H1 (cell line): ENCODE data around the gene DAPK1. TPM values are rescaled to one million over a fixed set of nuclear protein-coding genes. Genes with fewer than 3 reads are reported as not detected.

Experiments
- GTF2F1 ChIP-seq: IDR thresholded peaks from 2 replicates; pipeline ENCODE4 v1.6.1; 2012; ENCODE audit warnings: low read depth, low read length, improper control_type of control experiment, borderline replicate concordance
- HDAC2 ChIP-seq, 2 experiments: fragments of 300-600 bp in 1 of 2; sonication (generic) in 1 of 2; IDR thresholded peaks; 2 replicates each; pipeline ENCODE4 v1.6.1; 2011 to 2012; ENCODE audit warnings: low read depth in 2 of 2, low read length in 2 of 2, mild to moderate bottlenecking in 2 of 2, moderate library complexity in 2 of 2, borderline replicate concordance in 1 of 2, inconsistent platforms in 1 of 2
- POLR2A ChIP-seq, 2 experiments: IDR thresholded peaks; 1 replicate in 1 of 2; 2 replicates in 1 of 2; pipeline ENCODE4 v1.6.1; 2011; ENCODE audit warnings: low read depth in 2 of 2, low read length in 2 of 2, mild to moderate bottlenecking in 2 of 2; ENCODE audit errors: control extremely low read depth in 1 of 2
- SP1 ChIP-seq: IDR thresholded peaks from 2 replicates; pipeline ENCODE4 v1.6.1; 2011; ENCODE audit warnings: low read depth, low read length
- TCF12 ChIP-seq: IDR thresholded peaks from 2 replicates; pipeline ENCODE4 v1.6.1; 2011; ENCODE audit warnings: low read depth, mild to moderate bottlenecking, low read length
- ZNF274 ChIP-seq: IDR thresholded peaks from 2 replicates; pipeline ENCODE4 v1.7.0; 2012; ENCODE audit warnings: low read length, borderline replicate concordance; ENCODE audit errors: extremely low read depth
- polyA plus RNA-seq, 7 experiments: library from polyadenylated mRNA; depleted of rRNA in 3 of 7; stranded (reverse) in 5 of 7; unstranded in 2 of 7; fragments of >200 nt in 5 of 7; fragments of 200-250 nt in 2 of 7; gene quantifications; 1 replicate in 5 of 7; 2 replicates in 1 of 7; 4 replicates in 1 of 7; pipeline versions ENCODE4 v1.2.1 to v1.2.3, GENCODE V29; 2011 to 2013; ENCODE audit warnings: missing spikeins in 2 of 7, mixed read lengths in 2 of 7
- total RNA-seq: library from RNA; stranded (reverse); fragmentation: NEBNext Ultra II Directional; extraction: Animal tissue kit (Norgen Biotek cat#: 25700); gene quantifications from 2 replicates; pipeline ENCODE4 v1.2.1, GENCODE V29; 2021
- TF ChIP-seq, protein P1 (sequence below): IDR thresholded peaks from 2 replicates; pipeline ENCODE4 v1.6.1; 2012; ENCODE audit warnings: inconsistent platforms
- TF ChIP-seq, protein P2 (sequence below): fragments of 300-600 bp; sonication (generic); IDR thresholded peaks from 2 replicates; pipeline ENCODE4 v1.7.1; 2012; ENCODE audit warnings: low read length, moderate library complexity, mild to moderate bottlenecking, inconsistent platforms; ENCODE audit not compliant: insufficient replicate concordance

DAPK1 gene
- total and polyA plus RNA-seq, 2 of the 8 experiments (the other 6 are each of a cell fraction or from before 2014, with no cell fraction given), result 62.4 to 131 TPM

DNA sequence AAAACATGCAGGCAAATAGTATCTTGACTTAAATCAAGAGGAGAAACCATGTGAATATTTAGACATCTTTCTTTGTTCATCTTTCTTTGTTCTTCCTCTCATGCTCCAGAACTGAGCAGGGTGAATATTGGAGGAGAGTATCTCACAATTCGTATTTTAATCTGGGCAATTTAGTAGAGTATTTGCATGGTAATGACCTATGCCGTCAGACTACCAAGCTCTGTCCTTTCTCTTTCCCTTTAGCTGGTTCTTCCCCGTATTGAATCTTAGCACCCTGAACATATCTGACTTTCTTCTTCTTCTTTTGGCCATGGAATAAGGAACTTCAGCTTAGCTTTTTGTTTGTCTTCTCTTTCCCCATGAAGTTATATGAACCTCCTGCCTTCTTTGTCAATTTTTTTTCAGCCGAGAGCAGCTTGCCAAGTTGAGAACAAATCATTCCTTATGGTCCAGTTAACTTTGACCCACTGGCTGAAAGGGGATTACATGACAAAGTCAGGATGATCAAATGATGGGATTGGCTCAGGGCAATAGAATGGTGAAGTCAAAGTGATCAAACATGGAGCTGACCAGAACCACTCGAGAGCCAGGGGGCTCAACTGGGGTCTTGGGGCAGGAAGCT lies 95.8 kb downstream of the DAPK1 start (continued):
- TF ChIP-seq, protein P1, sequence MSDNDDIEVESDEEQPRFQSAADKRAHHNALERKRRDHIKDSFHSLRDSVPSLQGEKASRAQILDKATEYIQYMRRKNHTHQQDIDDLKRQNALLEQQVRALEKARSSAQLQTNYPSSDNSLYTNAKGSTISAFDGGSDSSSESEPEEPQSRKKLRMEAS, result no peak
- TF ChIP-seq ZNF274 (no peak), GTF2F1 (no peak), HDAC2 (IDR thresholded peaks at IDR 0.05; ENCODE audit: borderline replicate concordance in 1 of 2, low read depth in 2 of 2, low read length in 2 of 2) (no peak), SP1 (no peak), POLR2A (IDR thresholded peaks at IDR 0.05; ENCODE audit: control extremely low read depth in 1 of 2, low read depth in 2 of 2, low read length in 2 of 2) (no peak), TCF12 (no peak)
- TF ChIP-seq, protein P2, sequence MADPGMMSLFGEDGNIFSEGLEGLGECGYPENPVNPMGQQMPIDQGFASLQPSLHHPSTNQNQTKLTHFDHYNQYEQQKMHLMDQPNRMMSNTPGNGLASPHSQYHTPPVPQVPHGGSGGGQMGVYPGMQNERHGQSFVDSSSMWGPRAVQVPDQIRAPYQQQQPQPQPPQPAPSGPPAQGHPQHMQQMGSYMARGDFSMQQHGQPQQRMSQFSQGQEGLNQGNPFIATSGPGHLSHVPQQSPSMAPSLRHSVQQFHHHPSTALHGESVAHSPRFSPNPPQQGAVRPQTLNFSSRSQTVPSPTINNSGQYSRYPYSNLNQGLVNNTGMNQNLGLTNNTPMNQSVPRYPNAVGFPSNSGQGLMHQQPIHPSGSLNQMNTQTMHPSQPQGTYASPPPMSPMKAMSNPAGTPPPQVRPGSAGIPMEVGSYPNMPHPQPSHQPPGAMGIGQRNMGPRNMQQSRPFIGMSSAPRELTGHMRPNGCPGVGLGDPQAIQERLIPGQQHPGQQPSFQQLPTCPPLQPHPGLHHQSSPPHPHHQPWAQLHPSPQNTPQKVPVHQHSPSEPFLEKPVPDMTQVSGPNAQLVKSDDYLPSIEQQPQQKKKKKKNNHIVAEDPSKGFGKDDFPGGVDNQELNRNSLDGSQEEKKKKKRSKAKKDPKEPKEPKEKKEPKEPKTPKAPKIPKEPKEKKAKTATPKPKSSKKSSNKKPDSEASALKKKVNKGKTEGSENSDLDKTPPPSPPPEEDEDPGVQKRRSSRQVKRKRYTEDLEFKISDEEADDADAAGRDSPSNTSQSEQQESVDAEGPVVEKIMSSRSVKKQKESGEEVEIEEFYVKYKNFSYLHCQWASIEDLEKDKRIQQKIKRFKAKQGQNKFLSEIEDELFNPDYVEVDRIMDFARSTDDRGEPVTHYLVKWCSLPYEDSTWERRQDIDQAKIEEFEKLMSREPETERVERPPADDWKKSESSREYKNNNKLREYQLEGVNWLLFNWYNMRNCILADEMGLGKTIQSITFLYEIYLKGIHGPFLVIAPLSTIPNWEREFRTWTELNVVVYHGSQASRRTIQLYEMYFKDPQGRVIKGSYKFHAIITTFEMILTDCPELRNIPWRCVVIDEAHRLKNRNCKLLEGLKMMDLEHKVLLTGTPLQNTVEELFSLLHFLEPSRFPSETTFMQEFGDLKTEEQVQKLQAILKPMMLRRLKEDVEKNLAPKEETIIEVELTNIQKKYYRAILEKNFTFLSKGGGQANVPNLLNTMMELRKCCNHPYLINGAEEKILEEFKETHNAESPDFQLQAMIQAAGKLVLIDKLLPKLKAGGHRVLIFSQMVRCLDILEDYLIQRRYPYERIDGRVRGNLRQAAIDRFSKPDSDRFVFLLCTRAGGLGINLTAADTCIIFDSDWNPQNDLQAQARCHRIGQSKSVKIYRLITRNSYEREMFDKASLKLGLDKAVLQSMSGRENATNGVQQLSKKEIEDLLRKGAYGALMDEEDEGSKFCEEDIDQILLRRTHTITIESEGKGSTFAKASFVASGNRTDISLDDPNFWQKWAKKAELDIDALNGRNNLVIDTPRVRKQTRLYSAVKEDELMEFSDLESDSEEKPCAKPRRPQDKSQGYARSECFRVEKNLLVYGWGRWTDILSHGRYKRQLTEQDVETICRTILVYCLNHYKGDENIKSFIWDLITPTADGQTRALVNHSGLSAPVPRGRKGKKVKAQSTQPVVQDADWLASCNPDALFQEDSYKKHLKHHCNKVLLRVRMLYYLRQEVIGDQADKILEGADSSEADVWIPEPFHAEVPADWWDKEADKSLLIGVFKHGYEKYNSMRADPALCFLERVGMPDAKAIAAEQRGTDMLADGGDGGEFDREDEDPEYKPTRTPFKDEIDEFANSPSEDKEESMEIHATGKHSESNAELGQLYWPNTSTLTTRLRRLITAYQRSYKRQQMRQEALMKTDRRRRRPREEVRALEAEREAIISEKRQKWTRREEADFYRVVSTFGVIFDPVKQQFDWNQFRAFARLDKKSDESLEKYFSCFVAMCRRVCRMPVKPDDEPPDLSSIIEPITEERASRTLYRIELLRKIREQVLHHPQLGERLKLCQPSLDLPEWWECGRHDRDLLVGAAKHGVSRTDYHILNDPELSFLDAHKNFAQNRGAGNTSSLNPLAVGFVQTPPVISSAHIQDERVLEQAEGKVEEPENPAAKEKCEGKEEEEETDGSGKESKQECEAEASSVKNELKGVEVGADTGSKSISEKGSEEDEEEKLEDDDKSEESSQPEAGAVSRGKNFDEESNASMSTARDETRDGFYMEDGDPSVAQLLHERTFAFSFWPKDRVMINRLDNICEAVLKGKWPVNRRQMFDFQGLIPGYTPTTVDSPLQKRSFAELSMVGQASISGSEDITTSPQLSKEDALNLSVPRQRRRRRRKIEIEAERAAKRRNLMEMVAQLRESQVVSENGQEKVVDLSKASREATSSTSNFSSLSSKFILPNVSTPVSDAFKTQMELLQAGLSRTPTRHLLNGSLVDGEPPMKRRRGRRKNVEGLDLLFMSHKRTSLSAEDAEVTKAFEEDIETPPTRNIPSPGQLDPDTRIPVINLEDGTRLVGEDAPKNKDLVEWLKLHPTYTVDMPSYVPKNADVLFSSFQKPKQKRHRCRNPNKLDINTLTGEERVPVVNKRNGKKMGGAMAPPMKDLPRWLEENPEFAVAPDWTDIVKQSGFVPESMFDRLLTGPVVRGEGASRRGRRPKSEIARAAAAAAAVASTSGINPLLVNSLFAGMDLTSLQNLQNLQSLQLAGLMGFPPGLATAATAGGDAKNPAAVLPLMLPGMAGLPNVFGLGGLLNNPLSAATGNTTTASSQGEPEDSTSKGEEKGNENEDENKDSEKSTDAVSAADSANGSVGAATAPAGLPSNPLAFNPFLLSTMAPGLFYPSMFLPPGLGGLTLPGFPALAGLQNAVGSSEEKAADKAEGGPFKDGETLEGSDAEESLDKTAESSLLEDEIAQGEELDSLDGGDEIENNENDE, result no peak
